ENCODE results near the gene ZNF664.

GRCh38 chr12:123943816-123944215, 29.2 kb upstream of the ZNF664 start:
- TF ChIP-seq SP1 (IDR thresholded peaks at IDR 0.05): no peak
- TF ChIP-seq BHLHE40 (IDR thresholded peaks at IDR 0.05; ENCODE audit: borderline replicate concordance): no peak
- TF ChIP-seq ZNF384 (IDR thresholded peaks at IDR 0.05): no peak
- no peak for TF ChIP-seq FOXM1 (IDR thresholded peaks at IDR 0.05; ENCODE audit: borderline replicate concordance)
- no peak for TF ChIP-seq ELF4 (IDR thresholded peaks at IDR 0.05)
- TF ChIP-seq CTBP1 (IDR thresholded peaks at IDR 0.05; ENCODE audit: borderline replicate concordance): no peak
- no peak for TF ChIP-seq SUZ12 (IDR thresholded peaks at IDR 0.05)
- no peak for TF ChIP-seq HDGF (IDR thresholded peaks at IDR 0.05; ENCODE audit: borderline replicate concordance)
- TF ChIP-seq NFRKB (IDR thresholded peaks at IDR 0.05): no peak
- TF ChIP-seq ARNT (IDR thresholded peaks at IDR 0.05): no peak

Data from HEK293T (cell line).